ENCODE results near the gene CEP192. TPM values are rescaled to one million over a fixed set of nuclear protein-coding genes. Genes with fewer than 3 reads are reported as not detected.
"Not testable (repeated sequence)": the region's sequence is repeated elsewhere in the genome, so short reads cannot be mapped to it uniquely, and the experiment has no call there.

CEP192 gene
- total RNA-seq, 1 donor from 2014 or later = 39.6 TPM

DNA sequence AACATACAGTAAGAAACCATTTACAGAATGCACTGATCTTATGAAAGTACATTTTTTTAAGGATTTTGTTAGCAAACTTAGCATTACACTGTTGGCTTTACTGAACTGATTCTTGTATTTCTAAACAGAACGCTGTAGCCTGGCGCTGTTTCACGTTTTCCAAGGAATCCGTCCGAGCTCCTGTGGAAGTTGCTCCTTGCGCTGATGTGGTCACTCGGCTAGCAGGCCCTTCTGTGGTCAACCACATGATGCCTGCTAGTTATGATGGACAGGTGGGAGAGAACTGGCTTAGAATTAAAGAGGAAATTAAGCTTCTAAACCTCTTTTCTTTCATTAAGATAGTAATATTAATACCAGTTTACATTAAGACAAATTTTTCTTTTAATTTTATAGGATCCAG is 76.8 kb downstream of the CEP192 start:
- Mint-ChIP-seq H3K9me3 (peaks cover 6% of the 10 kb centered on the region), H3K27ac (ENCODE audit: unreplicated experiment) (no peak overlapping the region), H3K36me3 (ENCODE audit: low read depth) (peaks cover 21% of the 10 kb centered on the region), H3K27me3 (ENCODE audit: low read depth) (no peaks in the 10 kb centered on the region), H3K4me1 (no peaks in the 10 kb centered on the region), H3K4me3 (no peak overlapping the region)
- DNase-seq (ENCODE audit: low read depth, low spot score) = no peak
- TF ChIP-seq, protein P1, sequence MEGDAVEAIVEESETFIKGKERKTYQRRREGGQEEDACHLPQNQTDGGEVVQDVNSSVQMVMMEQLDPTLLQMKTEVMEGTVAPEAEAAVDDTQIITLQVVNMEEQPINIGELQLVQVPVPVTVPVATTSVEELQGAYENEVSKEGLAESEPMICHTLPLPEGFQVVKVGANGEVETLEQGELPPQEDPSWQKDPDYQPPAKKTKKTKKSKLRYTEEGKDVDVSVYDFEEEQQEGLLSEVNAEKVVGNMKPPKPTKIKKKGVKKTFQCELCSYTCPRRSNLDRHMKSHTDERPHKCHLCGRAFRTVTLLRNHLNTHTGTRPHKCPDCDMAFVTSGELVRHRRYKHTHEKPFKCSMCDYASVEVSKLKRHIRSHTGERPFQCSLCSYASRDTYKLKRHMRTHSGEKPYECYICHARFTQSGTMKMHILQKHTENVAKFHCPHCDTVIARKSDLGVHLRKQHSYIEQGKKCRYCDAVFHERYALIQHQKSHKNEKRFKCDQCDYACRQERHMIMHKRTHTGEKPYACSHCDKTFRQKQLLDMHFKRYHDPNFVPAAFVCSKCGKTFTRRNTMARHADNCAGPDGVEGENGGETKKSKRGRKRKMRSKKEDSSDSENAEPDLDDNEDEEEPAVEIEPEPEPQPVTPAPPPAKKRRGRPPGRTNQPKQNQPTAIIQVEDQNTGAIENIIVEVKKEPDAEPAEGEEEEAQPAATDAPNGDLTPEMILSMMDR (conservative IDR thresholded peaks at IDR 0.05) = no peak

DNA sequence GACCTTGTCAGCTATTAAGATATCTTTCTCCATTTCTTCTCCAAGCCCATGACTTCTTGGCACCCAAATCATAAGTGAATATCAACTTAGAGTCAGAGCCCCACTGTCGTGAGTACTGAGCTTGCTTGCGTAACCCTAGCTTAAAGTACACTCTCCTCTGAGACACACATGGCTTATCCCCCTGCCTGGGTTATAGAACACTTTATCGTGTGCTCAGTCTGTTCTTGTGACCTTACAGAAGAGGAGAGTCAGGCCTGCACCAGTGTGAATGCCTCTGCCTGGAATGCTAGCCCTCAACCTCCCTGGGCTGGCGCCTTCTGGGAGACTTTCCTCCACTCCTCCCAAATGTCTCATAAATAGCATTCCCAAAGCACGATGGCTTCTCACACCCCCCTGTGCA is 79.3 kb downstream of the CEP192 start:
- no peak for DNase-seq (ENCODE audit: low read depth, low spot score)
- Mint-ChIP-seq H3K4me1 (no peaks in the 10 kb centered on the region), H3K36me3 (ENCODE audit: low read depth) (peaks cover 18% of the 10 kb centered on the region), H3K27me3 (ENCODE audit: low read depth) (no peaks in the 10 kb centered on the region), H3K9me3 (no peaks in the 10 kb centered on the region), H3K4me3 (no peak overlapping the region), H3K27ac (ENCODE audit: unreplicated experiment) (peak overlapping the region; percentile 55)
- TF ChIP-seq, protein P1 (conservative IDR thresholded peaks at IDR 0.05) = no peak

DNA sequence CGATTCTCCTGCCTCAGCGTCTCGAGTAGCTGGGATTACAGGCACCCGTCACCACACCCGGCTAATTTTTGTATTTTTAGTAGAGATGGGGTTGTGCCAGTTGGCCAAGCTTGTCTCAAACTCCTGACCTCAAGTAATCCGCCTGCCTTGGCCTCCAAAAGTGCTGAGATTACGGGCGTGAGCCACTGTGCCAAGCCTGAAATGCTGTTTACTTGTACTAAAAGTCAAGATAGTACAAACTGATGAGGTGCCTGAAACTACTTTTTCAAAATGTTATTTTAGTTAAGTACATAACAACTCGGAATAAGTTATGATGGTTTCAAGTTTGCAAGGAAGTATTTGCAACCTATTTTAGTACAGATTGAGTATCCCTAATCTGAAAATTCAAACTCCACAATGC is 85.7 kb downstream of the CEP192 start:
- no peak overlapping the region for H3K4me3 Mint-ChIP-seq
- no peaks in the 10 kb centered on the region for H3K4me1 Mint-ChIP-seq
- H3K36me3 Mint-ChIP-seq (ENCODE audit: low read depth) = peaks cover 58% of the 10 kb centered on the region
- TF ChIP-seq, protein P1 (conservative IDR thresholded peaks at IDR 0.05) = no peak
- H3K27ac Mint-ChIP-seq (ENCODE audit: unreplicated experiment) = no peak overlapping the region
- H3K27me3 Mint-ChIP-seq (ENCODE audit: low read depth) = no peaks in the 10 kb centered on the region
- H3K9me3 Mint-ChIP-seq = peaks cover 7% of the 10 kb centered on the region
- no peak for DNase-seq (ENCODE audit: low read depth, low spot score)

DNA sequence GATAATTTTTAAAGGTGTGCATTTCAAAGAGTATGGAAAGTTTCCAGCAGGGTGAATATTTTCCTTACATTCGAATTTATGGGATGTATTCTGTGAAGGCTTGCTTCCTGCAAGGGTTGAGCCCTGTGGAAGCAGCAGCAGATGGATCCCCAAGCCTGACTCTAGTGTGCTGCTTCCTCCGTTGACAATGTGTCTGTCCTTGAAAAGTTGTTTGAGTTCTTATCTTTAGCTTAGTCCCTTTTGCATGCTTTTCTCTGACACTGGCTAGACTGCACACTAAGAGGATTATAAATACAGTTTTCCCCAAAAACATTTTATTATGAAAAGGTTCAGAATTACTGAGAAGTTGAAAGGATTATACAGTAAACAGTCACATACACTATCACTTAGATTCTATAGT is 86.3 kb downstream of the CEP192 start:
- peaks cover 62% of the 10 kb centered on the region for H3K36me3 Mint-ChIP-seq (ENCODE audit: low read depth)
- H3K27ac Mint-ChIP-seq (ENCODE audit: unreplicated experiment) = no peak overlapping the region
- no peak for DNase-seq (ENCODE audit: low read depth, low spot score)
- H3K27me3 Mint-ChIP-seq (ENCODE audit: low read depth) = no peaks in the 10 kb centered on the region
- no peaks in the 10 kb centered on the region for H3K4me1 Mint-ChIP-seq
- peaks cover 9% of the 10 kb centered on the region for H3K9me3 Mint-ChIP-seq
- TF ChIP-seq, protein P1 (conservative IDR thresholded peaks at IDR 0.05) = no peak
- H3K4me3 Mint-ChIP-seq = no peak overlapping the region

DNA sequence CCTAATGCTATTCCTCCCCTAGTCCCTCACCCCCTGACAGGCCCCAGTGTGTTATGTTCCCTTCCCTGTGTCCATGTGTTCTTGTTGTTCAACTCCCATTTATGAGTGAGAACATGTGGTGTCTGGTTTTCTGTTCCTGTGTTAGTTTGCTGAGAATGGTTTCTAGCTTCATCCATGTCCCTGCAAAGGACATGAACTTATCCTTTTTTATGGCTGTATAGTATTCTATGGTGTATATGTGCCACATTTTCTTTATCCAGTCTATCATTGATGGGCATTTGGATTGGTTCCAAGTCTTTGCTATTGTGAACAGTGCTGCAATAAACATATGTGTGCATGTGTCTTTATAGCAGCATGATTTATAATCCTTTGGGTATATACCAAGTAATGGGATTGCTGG is 86.9 kb downstream of the CEP192 start:
- Mint-ChIP-seq H3K27ac (ENCODE audit: unreplicated experiment) (peak overlapping the region; percentile 45), H3K9me3 (peaks cover 12% of the 10 kb centered on the region), H3K36me3 (ENCODE audit: low read depth) (peaks cover 65% of the 10 kb centered on the region)
- not testable (repeated sequence) for H3K4me3 Mint-ChIP-seq; DNase-seq (ENCODE audit: low read depth, low spot score); H3K27me3 Mint-ChIP-seq (ENCODE audit: low read depth); H3K4me1 Mint-ChIP-seq

DNA sequence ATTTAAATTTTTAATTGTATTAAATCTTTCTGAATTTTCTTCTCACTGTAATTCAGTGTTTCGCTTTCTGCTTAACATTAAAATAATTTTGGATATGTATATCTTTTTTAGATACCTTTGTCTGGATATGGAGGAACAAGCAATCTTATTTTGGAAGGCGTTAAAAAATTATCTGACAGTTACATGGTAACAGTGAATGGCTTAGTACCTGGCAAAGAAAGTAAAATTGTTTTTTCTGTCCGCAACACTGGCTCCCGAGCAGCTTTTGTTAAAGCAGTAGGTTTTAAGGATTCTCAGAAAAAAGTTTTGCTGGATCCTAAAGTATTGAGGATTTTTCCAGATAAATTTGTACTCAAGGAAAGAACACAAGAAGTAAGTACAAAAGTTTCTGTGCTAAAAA is 95.7 kb downstream of the CEP192 start:
- Mint-ChIP-seq H3K27ac (ENCODE audit: unreplicated experiment) (no peak overlapping the region), H3K4me1 (no peaks in the 10 kb centered on the region), H3K36me3 (ENCODE audit: low read depth) (peaks cover 55% of the 10 kb centered on the region), H3K27me3 (ENCODE audit: low read depth) (no peaks in the 10 kb centered on the region), H3K4me3 (no peak overlapping the region), H3K9me3 (peaks cover 10% of the 10 kb centered on the region)
- DNase-seq (ENCODE audit: low read depth, low spot score) = no peak
- TF ChIP-seq, protein P1 (conservative IDR thresholded peaks at IDR 0.05) = no peak

Measured in neural crest cell (in vitro differentiated cells).